Fibroblast of peridontal ligament (primary cell): ENCODE results near the gene TMTC3.

ENCODE experiments used
- DNase-seq: peaks from one replicate; pipeline ENCODE4 v3.0.0-alpha.2; 2010; ENCODE audit errors: extremely low read depth

TMTC3 gene

GRCh38 chr12:88225776-88226175 lies 83.7 kb downstream of the TMTC3 start:
- no peak for DNase-seq

GRCh38 chr12:88227263-88227662 lies 85.2 kb downstream of the TMTC3 start:
- no peak for DNase-seq

GRCh38 chr12:88227871-88228270 lies 85.8 kb downstream of the TMTC3 start:
- DNase-seq = no peak

- no peak for DNase-seq
Measured at GRCh38 chr12:88228720-88229119, 86.6 kb downstream of the TMTC3 start.

- DNase-seq = no peak
Measured at GRCh38 chr12:88230271-88230670, 88.2 kb downstream of the TMTC3 start.

GRCh38 chr12:88235183-88235833 lies 93.2 kb downstream of the TMTC3 start:
- no peak for DNase-seq

- DNase-seq = peak; percentile 51
Measured at GRCh38 chr12:88237954-88238353, 95.8 kb downstream of the TMTC3 start.

- DNase-seq = no peak
Measured at GRCh38 chr12:88238406-88238805, 96.3 kb downstream of the TMTC3 start.

GRCh38 chr12:88241862-88242570 lies 99.9 kb downstream of the TMTC3 start:
- peak; percentile 97 for DNase-seq

GRCh38 chr12:88242571-88242925 lies 100.4 kb downstream of the TMTC3 start:
- DNase-seq = peak; percentile 89

GRCh38 chr12:88242939-88243338 lies 100.8 kb downstream of the TMTC3 start:
- no peak for DNase-seq

- peak; percentile 8 for DNase-seq
Measured at GRCh38 chr12:88243982-88244381, 101.9 kb downstream of the TMTC3 start.

- DNase-seq = peak; percentile 69
Measured at GRCh38 chr12:88245905-88246304, 103.8 kb downstream of the TMTC3 start.

GRCh38 chr12:88247241-88247643 lies 105.1 kb downstream of the TMTC3 start:
- DNase-seq = peak; percentile 84

GRCh38 chr12:88248606-88249005 lies 106.5 kb downstream of the TMTC3 start:
- no peak for DNase-seq
